ENCODE data around the gene HIF1A. TPM values are rescaled to one million over a fixed set of nuclear protein-coding genes. Genes with fewer than 3 reads are reported as not detected.

The HIF1A gene
- total and polyA plus RNA-seq, 2 of the 8 experiments (the other 6 are each of a cell fraction or from before 2014, with no cell fraction given) = 54.8 to 175 TPM

DNA sequence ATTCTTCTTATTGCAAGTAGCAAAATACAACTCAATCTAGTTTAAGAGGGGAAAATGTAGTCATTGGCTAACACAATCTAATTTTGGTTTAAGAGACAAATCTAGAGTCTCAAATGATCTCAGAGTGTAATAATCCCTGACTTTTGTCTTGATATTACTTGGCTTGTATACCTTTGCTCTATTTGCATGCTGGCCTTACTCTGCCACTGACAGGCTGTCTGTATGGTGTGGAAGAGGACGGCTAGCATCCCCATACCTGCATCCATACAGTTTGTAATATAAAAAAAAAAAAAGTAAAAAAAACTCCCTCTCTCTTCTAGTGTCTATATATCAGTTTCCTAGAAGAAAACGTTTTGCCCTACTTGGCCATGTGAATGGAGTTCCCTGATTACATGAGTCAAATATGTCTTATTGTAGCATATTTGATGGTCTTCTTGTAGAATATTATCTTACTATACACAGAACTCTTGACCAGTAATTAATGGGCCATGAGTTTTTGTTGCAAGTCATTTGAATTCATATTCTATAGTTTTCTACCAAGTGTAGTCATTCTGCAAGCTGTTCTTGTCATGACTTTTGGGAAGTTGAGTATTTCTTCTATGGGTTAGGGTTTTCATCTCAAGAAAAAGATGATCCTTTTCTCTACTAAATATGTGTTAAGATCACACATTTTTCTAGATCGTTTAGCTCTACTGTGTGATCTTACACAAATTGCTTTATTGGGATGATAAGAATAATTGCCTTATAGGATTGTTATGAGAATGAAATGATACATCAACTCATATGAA is 8.2 kb downstream of the HIF1A start:
- no peak overlapping the region for H2BK15ac ChIP-seq (ENCODE audit: low read length)
- FAIRE-seq (peak; percentile 62), DNase-seq (ENCODE audit: low read depth in 1 of 2, low spot score in 2 of 2) (no peak)
- H3K4ac ChIP-seq (replicated peaks; ENCODE audit: insufficient read length, low read depth, low read length) = no peak overlapping the region
- H3K27me3 ChIP-seq (replicated peaks in 1 of 4; ENCODE audit: control insufficient read depth in 3 of 4, extremely low read depth in 1 of 4, insufficient read depth in 3 of 4, low read length in 3 of 4) = no peaks in the 10 kb centered on the region
- peaks cover 19 to 27% of the 10 kb centered on the region in 2 experiments for H4K20me1 ChIP-seq (replicated peaks in 1 of 2; ENCODE audit: control insufficient read depth in 1 of 2, insufficient read depth in 2 of 2, low read length in 2 of 2)
- no peak overlapping the region for H3K27ac ChIP-seq (ENCODE audit: low read depth, low read length)
- WGBS, 2 experiments (ENCODE audit: extremely low coverage in 1 of 2, insufficient coverage in 1 of 2, insufficient read length in 1 of 2, insufficient replicate concordance in 2 of 2, low coverage in 1 of 2, low lambda C conversion rate in 2 of 2, missing lambda C conversion rate in 1 of 2) = 58% methylated on average over 3 of the region's 3 CpGs; no CpG with 5 or more reads in 1 of the 2 experiments
- no peak overlapping the region for H2BK120ac ChIP-seq (replicated peaks; ENCODE audit: low read depth, low read length)
- H4K5ac ChIP-seq (ENCODE audit: insufficient read length, low read depth, low read length) = no peak overlapping the region
- peaks cover 65 to 94% of the 10 kb centered on the region in 2 experiments for H3K79me2 ChIP-seq (ENCODE audit: control insufficient read depth in 1 of 2, insufficient read depth in 2 of 2, low read length in 2 of 2)
- no peak overlapping the region for H3K14ac ChIP-seq (ENCODE audit: insufficient read length)
- no peaks in the 10 kb centered on the region for H3K79me1 ChIP-seq (ENCODE audit: low read depth, low read length)
- no peaks in the 10 kb centered on the region for H3K23me2 ChIP-seq (ENCODE audit: low read depth, low read length)
- H3K36me3 ChIP-seq (ENCODE audit: control insufficient read depth in 2 of 4, insufficient read depth in 4 of 4, low read length in 3 of 4) = no peaks in the 10 kb centered on the region
- H3K4me3 ChIP-seq (ENCODE audit: extremely low read depth in 1 of 4, insufficient read depth in 2 of 4, low read depth in 3 of 4, low read length in 4 of 4) = no peak overlapping the region
- peaks cover 0 to 7% (median 1%) of the 10 kb centered on the region in 4 experiments; a peak in 4 of 7 replicates for H3K4me1 ChIP-seq (replicated peaks in 1 of 4; ENCODE audit: control insufficient read depth in 3 of 4, insufficient read depth in 4 of 4, low read length in 3 of 4)
- CTCF ChIA-PET (ENCODE audit: partially characterized antibody) = interaction anchor here (1.3 to 1.5 kb wide), 2 partner anchors 157 to 226 kb away, joined by 3 to 4 read pairs; no protein-coding TSS in a partner anchor
- POLR2A ChIA-PET (ENCODE audit: partially characterized antibody) = interaction anchor here (1.8 to 3.5 kb wide), 2 partner anchors 8 to 12 kb away, joined by 5 to 25 read pairs; partner anchors contain the start of gene HIF1A
- H3K18ac ChIP-seq (ENCODE audit: extremely low read depth, low read length) = no peak overlapping the region
- TF ChIP-seq RAD21 (IDR thresholded peaks at IDR 0.05 in 1 of 2, conservative IDR thresholded peaks at IDR 0.05 in 1 of 2; ENCODE audit: low read depth in 2 of 2, low read length in 2 of 2) = no peak
- no peak for TF ChIP-seq NRF1 (IDR thresholded peaks at IDR 0.05; ENCODE audit: low read depth, low read length)
- TF ChIP-seq CREB1 (IDR thresholded peaks at IDR 0.05) = no peak
- TF ChIP-seq, protein P1, sequence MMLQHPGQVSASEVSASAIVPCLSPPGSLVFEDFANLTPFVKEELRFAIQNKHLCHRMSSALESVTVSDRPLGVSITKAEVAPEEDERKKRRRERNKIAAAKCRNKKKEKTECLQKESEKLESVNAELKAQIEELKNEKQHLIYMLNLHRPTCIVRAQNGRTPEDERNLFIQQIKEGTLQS (IDR thresholded peaks at IDR 0.05; ENCODE audit: insufficient read depth, low read depth, low read length) = no peak
- TF ChIP-seq SIX5 (IDR thresholded peaks at IDR 0.05; ENCODE audit: low read depth, low read length) = no peak
- TF ChIP-seq SP1 (IDR thresholded peaks at IDR 0.05; ENCODE audit: low read depth, low read length) = no peak
- no peak for TF ChIP-seq EZH2 (IDR thresholded peaks at IDR 0.05; ENCODE audit: low read depth, low read length, severe bottlenecking)
- no peak for TF ChIP-seq RBBP5 (IDR thresholded peaks at IDR 0.05; ENCODE audit: borderline replicate concordance, low read depth, low read length)
- no peak for TF ChIP-seq SP4 (IDR thresholded peaks at IDR 0.05; ENCODE audit: low read length)
- no peak overlapping the region for H3K56ac ChIP-seq (replicated peaks; ENCODE audit: insufficient read length, low read depth, low read length)
- no peak overlapping the region for H4K8ac ChIP-seq (ENCODE audit: extremely low read depth, insufficient read depth, low read length)
- no peak overlapping the region for H2AK5ac ChIP-seq (ENCODE audit: low read depth, low read length)
- peak overlapping the region in 1 of 4 experiments; percentile 49; a peak in 1 of 7 replicates for H3K9ac ChIP-seq (replicated peaks in 1 of 4; ENCODE audit: extremely low read depth in 1 of 4, low read depth in 3 of 4, low read length in 3 of 4)
- no peak overlapping the region for H4K91ac ChIP-seq (replicated peaks; ENCODE audit: insufficient read length, low read length)
- no peak overlapping the region for H2BK12ac ChIP-seq (ENCODE audit: low read depth, low read length)
- peak overlapping the region in 1 of 2 experiments; percentile 19; a peak in 1 of 4 replicates for H3K4me2 ChIP-seq (ENCODE audit: insufficient read depth in 1 of 2, low read depth in 2 of 2, low read length in 2 of 2)
- no peaks in the 10 kb centered on the region for H3K9me3 ChIP-seq (ENCODE audit: insufficient read depth in 2 of 2, low read depth in 1 of 2, low read length in 1 of 2)
- H3K23ac ChIP-seq (ENCODE audit: insufficient read length) = no peak overlapping the region
- no peak overlapping the region for H2AFZ ChIP-seq (ENCODE audit: low read length)
- no peak overlapping the region for H2BK20ac ChIP-seq (ENCODE audit: low read length)
- H2BK5ac ChIP-seq (ENCODE audit: low read depth, low read length) = no peak overlapping the region
